Limb (tissue), 2 donors: Measurements from ENCODE around the gene GPR31.

Experiments
- DNase-seq, 2 donors: peaks; one replicate each; pipeline ENCODE4 v3.0.0-alpha.2; 2016; ENCODE audit errors: extremely low spot score in 2 of 2

Gene GPR31

DNA sequence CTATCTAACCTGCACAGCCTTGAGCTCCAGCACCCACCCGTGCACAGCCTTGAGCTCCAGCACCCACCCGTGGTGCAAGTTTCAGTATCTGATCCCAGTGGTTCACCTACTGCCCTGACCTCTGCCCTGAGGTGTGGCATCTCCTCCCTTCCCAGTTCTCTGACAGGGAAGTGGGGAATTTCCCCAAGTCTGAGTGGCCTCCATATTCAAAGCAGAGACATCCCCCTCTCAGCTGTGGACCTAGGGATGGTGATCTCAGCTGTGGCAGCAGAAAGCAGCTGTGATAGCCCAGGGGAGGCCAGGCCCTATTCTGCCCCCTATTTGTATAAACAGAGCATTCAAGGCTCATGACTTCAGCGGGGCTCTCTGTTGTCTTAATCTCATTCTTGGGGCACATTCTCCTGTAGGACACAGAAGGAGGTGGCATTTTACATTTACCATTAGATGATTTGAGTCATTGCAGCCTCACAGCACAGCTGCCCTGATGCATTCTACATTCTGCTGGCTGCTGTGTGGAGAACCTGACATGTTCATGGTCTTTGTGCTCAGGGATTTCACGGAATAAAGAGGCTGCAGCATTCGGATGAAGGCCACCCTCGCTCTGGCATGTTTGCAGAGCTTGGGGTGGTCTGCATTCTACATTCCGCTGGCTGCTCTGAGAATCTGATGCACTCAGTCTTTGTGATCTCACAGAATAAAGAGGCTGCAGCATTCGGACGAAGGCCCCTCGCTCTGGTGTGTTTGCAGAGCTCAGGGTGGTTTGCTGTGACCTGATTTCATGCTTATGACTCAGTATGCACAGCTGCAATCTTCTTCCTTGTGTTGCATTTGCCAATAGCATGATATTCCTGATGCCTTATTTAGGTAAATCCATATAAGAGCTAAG lies 16.9 kb downstream of the GPR31 start:
- peak in 1 of 2 donors; percentile 17 for DNase-seq

DNA sequence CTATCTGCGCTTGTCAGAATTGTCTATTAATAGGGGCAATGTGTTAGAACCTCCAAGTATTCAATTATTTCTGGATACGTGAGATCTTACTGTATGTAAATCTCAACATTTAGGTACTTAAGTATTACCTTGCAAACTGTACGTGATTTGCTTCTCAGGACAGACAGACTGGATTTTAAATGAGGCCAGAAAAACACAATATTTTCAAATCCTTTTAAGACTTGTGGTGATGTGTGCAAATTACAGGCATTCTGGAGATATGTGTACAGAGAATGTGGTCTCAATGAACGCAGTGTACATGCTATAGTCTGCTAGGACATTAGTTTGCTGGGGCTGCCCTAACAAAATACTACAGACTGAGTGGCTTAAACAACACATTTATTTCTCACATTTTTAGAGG lies 18.0 kb downstream of the GPR31 start:
- no peak for DNase-seq

DNA sequence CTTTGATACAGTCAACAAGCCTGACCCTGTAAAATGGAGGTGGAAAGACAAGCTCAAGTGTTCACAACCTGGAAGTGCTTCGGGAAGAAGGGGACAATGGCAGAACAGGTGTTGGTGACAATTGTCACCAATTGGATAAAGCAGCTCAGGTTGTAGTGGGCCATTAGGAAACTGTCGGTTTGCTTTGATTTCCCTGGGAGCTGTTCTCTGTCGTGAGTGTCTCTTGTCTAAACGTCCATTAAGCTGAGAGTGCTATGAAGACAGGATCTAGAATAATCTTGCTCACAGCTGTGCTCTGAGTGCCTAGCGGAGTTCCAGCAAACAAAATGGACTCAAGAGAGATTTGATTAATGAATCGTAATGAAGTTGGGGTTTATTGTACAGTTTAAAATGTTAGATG lies 19.9 kb downstream of the GPR31 start:
- DNase-seq: no peak

DNA sequence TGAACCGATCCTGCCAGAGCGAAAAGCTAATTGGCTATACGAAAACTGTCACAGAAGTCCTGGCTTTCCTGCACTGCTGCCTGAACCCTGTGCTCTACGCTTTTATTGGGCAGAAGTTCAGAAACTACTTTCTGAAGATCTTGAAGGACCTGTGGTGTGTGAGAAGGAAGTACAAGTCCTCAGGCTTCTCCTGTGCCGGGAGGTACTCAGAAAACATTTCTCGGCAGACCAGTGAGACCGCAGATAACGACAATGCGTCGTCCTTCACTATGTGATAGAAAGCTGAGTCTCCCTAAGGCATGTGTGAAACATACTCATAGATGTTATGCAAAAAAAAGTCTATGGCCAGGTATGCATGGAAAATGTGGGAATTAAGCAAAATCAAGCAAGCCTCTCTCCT lies 20.7 kb downstream of the GPR31 start:
- DNase-seq: no peak

DNA sequence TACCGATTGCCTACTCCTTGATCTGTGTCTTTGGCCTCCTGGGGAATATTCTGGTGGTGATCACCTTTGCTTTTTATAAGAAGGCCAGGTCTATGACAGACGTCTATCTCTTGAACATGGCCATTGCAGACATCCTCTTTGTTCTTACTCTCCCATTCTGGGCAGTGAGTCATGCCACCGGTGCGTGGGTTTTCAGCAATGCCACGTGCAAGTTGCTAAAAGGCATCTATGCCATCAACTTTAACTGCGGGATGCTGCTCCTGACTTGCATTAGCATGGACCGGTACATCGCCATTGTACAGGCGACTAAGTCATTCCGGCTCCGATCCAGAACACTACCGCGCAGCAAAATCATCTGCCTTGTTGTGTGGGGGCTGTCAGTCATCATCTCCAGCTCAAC lies 21.4 kb downstream of the GPR31 start:
- no peak for DNase-seq

DNA sequence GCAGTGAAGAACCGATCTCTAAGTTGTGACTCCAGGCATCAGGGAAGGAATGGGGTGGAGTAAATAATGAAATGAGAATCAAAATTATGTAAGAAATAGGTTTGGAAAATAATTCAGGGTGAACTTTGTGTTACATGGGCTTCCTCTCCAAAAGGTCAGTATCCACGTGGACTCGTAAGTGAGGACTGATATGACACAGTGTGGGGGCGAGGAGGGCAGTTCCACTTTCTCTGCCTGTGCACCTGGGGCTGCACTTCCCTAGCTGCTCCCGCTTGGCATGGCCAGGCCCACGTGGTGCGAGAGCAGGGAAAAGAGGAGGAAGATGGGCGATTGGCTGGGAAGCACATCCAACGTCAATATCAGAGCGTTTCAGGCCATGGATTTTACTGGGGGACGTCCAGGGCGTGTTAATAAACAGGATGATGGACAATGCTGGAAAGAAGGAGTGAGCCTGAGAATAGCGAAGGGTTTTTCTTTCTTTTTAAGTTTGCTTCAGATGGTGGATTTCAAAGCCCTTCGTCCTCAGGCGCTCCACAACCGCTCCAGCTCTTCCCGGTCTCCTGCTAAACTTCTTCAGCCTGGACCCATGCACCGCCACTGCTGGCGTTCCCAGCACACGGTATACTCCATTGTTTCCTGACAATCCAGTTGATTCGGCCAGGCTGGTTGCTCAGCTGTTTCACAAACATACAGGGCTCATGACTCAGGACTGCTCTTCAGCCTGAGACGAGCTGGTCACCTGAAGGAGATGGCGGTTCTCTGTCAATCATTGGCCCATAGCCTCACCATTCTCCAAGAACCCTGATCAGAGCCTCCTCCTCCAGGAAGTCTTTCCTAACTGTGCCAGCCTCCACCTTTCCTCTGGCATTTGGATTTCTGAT lies 23.1 kb downstream of the GPR31 start:
- DNase-seq: no peak

DNA sequence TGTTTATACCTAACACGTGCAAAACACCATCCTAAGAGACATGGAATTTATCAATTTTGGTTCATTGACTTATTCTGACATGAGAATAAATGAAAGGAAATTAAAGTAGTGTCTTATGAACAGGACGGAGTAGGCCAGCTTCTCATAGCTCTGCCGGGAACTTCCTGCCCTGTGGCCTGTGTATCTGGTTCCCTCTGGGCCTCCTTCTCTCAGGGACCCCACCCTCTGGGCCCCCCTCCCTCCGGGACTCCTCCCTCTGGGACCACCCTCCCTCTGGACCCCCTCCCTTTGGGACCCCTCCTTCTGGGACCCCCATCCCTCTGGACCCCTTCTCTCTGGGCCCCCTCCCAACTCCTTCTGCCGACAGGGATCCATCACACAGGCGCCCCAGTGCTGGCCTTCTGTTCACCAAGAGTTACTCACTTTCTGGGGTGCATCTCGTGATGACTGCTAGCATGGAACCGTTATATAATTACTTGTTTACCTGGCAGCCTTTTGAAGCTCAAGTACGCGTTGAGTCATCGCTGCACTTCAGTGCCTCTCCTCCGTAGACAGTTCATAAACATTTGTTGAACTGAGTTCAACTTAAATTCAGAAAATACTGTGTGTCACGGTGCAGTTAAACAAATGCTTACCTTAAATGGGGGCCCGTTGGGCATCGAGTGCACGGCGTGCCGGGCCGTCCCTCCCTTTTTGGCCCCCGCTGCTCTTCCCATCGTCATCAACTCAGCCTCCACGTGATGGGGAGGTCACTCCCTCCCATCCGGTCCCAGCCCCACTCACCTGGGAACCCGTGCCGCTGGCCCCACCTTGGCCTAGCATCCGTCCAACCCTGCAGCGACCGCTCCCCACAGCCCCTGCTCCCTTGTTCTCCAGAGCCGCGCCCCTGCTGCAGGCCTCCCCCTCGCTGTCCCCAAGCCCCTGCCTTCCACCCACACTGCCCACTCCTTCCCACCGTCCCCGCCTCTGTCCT lies 26.8 kb downstream of the GPR31 start:
- DNase-seq: no peak

DNA sequence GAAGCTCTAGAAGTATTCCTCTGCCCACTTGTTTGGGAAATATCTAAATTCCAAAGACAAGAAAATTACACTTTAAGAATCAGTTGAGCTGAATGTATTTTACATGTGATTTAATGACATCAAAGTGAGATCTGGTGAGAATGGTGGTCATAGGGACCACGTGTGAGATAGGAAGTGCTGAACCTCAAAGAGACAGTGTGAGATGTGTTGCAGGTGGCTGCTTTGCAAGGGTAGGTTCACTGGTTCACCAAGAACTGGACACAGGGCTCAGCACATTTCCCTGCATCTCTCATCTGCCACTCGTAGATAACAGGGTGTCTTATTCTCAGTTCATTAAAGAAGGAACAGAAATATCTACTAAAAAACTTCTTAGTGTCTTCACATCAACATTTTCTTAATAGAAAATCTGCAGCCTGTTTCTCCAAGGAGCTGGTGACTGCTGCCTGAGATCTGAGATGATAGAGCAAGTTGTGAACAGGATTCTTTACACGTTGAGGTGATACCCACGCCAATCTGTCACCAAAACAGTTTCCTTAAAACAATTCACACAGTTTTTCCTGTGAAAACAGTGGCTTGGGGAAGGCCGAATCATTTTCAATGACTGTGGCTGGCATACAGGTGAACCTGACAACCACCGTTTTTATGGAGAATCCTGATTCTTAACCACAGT lies 27.6 kb downstream of the GPR31 start:
- DNase-seq: no peak

DNA sequence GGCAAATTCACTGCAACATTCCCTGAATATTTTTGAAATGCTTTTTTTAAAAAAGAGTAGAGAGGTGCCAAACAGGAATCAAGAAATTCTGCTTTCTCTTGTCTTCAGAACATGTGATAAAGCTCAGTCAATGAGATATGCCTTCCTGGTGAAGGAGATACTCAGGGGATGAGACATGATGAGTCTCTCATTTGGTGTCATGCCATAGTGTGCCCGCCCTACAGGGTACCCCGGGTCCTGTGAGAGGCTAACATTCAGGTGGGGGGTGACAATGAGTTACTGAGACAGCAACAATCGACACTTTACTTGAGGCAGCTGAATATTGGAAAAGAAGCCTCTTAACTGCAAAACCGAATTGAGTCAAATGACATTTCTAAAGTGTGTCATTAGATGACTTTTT lies 28.2 kb downstream of the GPR31 start:
- DNase-seq: no peak

DNA sequence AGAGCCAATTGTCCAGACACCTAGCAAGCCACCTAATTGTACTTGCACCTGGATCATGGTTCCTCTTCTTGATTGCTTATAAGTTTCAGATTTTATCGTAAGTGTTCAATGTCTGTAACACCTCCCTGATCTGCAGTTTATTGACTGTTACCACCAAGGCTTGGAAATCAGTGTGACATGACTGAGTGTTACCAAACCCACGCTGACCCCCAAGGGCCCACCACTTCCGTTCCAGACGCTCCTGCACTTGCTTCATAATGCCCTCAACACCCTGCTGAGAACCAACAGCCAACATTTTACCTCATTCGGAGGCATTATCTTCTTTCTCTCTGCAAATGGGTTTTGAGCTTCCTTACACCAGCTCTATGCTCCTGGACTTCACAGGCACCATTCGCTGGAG lies 28.6 kb downstream of the GPR31 start:
- no peak for DNase-seq

DNA sequence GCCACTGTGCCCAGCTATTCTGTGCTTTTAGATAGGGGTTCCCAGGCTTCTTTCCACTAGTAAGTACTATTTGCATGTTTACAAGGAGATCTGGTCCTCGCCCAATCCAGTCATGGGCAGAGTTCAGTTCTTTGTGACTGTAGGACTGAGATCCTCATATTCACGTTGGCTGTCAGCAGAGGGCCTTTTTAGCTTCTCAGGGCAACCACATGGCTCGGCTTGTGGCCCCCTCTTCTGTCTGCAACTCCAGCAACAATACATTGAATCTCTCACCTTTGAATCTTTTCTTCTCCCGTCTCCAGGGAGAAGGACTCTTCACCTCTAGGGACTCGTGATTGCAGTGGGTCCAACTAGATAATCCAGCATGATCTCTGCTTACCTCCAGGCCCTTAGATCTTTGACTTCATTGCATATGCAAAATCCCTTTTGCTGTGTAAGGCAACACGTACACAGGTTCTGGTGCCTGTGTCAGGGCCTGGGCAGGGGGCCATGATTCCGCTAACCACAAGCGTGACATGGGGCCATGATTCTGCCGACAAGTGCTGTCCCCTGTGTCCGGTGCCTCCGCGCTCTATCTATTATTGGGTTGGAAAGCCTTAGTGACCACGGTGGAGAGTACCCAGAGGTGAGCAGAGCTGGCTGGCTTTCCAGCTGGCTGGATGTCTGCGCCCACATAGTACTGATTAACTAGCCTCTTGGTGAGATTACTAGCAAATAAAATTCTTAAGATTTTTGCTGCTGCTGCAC lies 29.8 kb downstream of the GPR31 start:
- no peak for DNase-seq

DNA sequence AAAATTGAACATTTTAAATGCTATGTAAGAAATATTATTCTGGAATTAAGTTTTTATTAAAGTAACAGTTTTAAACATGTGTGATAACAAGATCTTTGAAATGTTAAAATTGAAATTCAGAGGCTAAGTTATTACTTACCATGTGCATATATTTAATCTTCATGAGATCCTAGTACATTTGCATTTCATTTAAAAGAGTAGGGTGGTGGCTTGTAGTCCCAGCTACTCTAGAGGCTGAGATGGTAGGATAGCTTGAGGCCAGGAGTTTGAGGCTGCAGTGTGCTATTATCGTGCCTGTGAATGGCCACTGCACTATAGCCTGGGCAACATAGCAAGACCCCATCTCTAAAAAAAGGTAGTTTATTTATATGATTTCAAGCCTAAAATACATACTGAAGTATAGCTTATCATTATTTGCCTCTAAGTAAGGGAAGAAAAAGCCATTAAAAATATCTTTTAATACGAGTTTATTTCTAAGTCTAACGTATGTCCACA lies 31.9 kb downstream of the GPR31 start:
- no peak for DNase-seq

DNA sequence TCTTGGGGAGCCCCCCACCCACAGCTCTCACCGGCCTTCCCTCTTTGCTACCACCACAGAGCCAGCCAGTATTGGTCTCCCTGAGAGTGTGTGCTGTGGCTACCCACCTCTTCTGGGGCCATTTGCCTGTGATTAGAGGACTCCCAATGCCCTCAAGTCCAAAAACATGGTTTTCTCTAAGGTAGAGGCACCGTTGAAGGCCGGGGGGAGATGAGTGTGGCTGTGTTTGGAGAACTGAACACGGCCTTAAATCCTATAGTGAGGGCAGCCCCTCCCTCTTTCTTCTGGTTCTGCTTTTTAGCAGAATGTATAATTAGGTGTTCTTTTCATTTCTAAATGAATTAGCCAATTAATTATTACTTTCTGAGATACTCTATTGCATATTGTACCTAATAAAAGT lies 32.4 kb downstream of the GPR31 start:
- no peak for DNase-seq

DNA sequence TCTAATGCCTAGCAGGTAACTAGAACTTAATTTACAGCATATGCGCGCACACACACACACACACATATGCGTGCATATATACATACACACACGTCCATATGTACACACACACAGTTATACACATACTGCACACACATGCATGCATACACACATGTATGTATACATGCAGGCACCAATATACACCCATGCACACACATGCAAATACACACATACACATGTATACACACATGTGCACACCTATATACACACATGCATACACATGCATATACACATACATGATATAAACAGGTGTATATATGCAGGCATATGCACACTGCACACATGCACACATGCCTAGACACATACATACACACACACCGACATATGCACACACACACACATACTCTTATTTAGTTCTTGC lies 33.0 kb downstream of the GPR31 start:
- DNase-seq: no peak

DNA sequence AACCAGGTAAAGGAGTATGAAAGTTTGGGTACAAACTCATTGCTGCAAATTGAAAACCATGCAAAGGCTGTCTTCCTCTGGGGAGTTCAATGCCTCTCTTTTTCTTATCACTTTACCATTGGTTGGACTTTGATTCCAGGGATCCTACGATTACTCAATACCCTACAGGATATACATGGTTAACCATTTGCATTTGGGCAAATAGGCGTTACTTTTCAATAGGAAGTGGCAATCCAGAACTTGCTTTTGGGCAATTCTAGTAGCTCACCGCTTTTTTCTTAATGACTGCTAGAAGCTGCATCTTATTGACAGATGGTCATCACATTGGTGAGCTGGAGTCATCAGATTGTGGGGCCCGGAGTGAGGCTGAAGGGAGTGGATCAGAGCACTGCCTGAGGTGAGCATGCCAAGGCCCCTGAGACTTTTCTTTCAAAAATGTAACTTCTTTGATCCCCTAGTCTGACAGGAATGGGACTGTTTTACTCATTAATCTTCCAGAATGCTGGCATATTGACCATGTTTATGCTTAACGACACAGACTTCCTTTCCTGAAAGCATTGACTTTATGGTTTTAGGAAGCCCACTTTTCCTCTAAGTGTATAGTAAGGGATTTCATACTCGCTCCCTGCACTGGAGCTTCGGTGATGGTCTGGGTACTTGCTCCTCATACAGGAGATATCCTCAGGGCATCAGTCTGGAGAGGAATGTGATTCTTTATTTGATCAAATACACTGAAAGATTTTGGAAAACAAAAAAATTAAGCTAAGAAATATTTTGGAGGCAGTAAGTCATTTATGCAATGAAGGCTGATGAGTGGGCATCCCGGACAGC lies 34.7 kb downstream of the GPR31 start, which contains the start of gene CCR6:
TSS of gene CCR6 (plus strand) at position 270 of the 831 bp plus-strand sequence. CDS start 13,039 bp downstream, outside the sequence.
- DNase-seq: no peak

DNA sequence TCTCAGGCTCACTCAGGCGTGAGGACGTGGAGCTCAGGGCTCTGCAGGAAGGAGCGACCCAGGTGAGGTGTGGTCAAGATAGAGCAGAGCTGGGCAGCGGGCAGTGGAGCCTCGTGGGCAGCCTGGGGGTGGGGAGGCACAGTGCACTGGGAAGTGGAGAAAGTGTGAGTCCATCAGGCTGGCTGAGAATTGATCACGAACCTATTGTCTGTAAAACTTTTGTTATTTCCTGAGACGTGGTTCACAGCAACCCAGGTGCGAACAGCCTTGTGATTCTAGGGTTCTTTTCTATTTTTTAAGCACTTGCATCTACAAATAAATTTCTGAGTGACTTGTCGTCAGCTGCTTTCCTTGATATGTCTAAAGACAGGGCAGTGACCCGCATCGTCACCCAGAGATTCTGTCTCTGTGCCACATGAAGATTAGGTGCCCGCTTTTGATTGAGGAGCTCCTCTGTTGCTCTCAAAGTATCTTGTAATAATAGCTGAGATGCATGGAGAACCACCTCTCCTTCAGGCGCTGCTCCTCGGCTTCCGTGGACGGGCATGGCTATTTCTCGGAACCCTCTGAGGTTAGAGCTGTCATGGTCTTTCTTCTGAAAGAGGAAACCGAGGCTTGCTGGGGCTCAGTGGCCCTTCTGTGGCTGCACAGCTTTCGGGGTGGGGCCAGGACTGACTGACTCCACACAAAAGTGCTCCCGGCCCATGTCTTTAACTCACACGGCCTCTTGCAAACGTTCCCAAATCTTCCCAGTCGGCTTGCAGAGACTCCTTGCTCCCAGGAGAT lies 35.5 kb downstream of the GPR31 start:
- no peak for DNase-seq

DNA sequence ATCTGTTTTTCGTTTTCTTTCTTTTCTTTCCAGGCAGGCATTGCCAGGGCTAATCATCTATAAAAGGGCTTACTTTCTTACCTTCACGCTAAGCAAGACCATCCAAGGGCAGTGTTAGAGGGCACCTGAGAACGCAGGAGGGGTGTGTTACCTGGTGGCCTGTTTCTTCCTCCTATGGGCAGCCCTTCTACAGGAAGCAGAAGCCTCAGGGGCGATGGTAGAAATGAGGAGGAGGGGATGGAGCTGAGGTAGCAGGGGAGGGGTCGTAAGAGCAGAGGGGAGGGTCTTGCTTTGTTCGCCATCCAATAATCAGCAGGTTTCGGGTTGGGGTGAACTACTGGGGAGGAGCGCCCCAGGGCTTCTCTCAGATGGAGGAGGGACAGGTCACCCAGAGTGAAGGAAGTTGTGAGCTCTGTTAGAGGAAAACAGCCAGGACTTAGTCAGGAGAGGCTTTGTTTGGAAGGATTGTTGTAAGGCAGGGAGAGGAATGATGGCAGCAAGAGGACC lies 36.4 kb downstream of the GPR31 start:
- DNase-seq: no peak

DNA sequence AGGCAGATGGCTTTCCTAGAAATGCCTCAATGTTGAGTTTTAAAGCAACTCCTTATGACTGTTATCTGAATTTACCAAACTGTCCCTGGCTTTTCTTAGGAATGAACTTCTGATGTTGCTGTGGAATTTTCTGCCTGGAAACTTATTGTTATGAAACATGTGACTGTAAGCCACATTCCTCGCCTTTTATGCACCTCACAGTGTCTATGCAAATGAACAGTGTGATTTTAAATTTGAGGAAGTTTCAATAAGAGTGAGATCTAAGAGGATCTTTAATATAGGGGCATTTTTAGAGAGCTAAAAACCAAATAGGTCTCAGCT lies 37.2 kb downstream of the GPR31 start:
- no peak for DNase-seq
